GM23338 (cell line): Measurements from ENCODE around the gene TMEM178B.

Source experiments
- CREB1 ChIP-seq: fragments of 250-450 bp; sonication (Bioruptor Pico); IDR thresholded peaks from 2 replicates; pipeline ENCODE4 v1.5.0; 2020; ENCODE audit warnings: low read depth, mild to moderate bottlenecking, moderate library complexity
- CTCF ChIP-seq, 2 experiments: fragments of 200-600 bp in 1 of 2; sonication (generic) in 1 of 2; conservative IDR thresholded peaks; 2 replicates each; pipeline versions ENCODE4 v1.5.1 to v1.6.1; 2016 to 2017; ENCODE audit warnings: antibody characterized with exemption in 2 of 2, low read depth in 2 of 2, mild to moderate bottlenecking in 2 of 2, moderate library complexity in 1 of 2
- EZH2 ChIP-seq: fragments of 200-600 bp; sonication (generic); IDR thresholded peaks from one replicate; pipeline ENCODE4 v1.8.0; 2017; ENCODE audit warnings: antibody characterized with exemption, mild to moderate bottlenecking, low read depth; ENCODE audit not compliant: unreplicated experiment
- EZH2phosphoT487 ChIP-seq: fragments of 200-600 bp; sonication (generic); IDR thresholded peaks from one replicate; pipeline ENCODE4 v1.8.1; 2018; ENCODE audit warnings: antibody characterized with exemption; ENCODE audit not compliant: unreplicated experiment
- POLR2AphosphoS5 ChIP-seq: IDR thresholded peaks from 2 replicates; pipeline ENCODE4 v1.6.1; 2016; ENCODE audit warnings: antibody characterized with exemption, low read depth
- REST ChIP-seq: IDR thresholded peaks from one replicate; pipeline ENCODE4 v1.6.1; 2018; ENCODE audit warnings: antibody characterized with exemption; ENCODE audit not compliant: unreplicated experiment
- STAT1 ChIP-seq: IDR thresholded peaks from one replicate; pipeline ENCODE4 v1.6.1; 2016; ENCODE audit warnings: antibody characterized with exemption; ENCODE audit not compliant: unreplicated experiment
- TF ChIP-seq, protein P1 (sequence below): IDR thresholded peaks from 2 replicates; pipeline ENCODE4 v1.6.1; 2016; ENCODE audit warnings: antibody characterized with exemption

DNA sequence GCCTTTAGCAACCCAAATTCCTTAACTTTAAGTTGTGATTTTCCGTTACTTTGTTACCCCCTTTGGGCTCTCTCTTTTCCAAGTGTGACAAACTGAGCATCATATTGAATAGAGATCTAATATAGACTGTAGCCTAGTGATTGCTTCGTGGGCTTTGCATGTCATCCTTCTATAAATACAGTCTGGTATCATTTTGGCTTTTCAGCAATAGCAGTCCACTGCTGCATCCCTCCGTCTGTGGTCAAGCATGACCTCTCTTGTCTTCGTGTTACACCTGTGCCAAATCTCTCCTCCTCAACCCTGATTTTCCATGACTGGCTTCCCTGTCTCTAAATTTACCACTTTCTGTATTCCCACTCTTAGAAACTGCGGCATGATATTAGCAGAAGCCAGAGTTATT is 423.5 kb downstream of the TMEM178B start:
- TF ChIP-seq, protein P1, sequence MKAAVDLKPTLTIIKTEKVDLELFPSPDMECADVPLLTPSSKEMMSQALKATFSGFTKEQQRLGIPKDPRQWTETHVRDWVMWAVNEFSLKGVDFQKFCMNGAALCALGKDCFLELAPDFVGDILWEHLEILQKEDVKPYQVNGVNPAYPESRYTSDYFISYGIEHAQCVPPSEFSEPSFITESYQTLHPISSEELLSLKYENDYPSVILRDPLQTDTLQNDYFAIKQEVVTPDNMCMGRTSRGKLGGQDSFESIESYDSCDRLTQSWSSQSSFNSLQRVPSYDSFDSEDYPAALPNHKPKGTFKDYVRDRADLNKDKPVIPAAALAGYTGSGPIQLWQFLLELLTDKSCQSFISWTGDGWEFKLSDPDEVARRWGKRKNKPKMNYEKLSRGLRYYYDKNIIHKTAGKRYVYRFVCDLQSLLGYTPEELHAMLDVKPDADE: no peak
- no peak for TF ChIP-seq CTCF (conservative IDR thresholded peaks at IDR 0.05; ENCODE audit: low read depth in 2 of 2)
- no peak for TF ChIP-seq EZH2
- no peak for TF ChIP-seq STAT1
- no peak for TF ChIP-seq REST
- no peak for TF ChIP-seq EZH2phosphoT487
- no peak for TF ChIP-seq POLR2AphosphoS5
- TF ChIP-seq CREB1 (CRISPR knock-in tag): no peak
